ENCODE results near the gene ARPC5. TPM values are rescaled to one million over a fixed set of nuclear protein-coding genes. Genes with fewer than 3 reads are reported as not detected.

Gene ARPC5
- total RNA-seq, 1 donor from 2014 or later, result 191 TPM

DNA sequence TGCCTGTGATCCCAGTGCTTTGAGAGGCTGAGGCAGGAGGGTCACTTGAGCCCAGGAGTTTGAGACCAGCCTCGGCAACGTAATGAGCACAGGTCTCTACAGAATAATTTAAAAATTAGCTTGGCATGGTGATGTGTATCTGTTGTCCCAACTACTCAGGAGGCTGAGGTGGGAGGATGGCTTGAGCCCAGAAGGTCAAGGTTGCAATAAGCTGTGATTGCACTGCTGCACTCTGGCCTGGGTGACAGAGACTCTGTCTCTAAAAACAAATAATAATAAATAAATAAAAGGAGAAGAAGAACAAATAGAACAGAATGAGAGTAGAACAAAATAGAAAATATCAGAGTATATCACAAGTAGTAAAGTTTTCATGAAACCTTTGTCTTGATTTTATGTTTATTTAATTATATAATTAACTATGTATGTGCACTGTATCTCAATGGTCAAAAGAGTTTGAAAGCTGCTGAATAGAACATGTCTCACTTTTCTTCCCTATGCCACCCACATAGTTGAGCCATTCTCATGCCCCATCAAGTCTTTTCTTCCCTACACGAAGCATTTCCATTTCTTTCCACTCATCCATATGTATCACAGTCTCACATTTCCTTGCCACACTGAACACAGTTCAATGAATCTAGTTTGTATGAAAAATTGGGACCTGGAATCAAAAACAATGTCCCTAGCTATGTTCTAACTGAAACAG lies 40.5 kb upstream of the ARPC5 start:
- no peaks in the 10 kb centered on the region for H3K4me1 ChIP-seq
- no peaks in the 10 kb centered on the region for H3K27me3 ChIP-seq (ENCODE audit: low read depth)
- no peak overlapping the region for H3K27ac ChIP-seq
- no peak for DNase-seq
- intact Hi-C loops (cut with DNase I), result no loop called here
- TF ChIP-seq, protein P1, sequence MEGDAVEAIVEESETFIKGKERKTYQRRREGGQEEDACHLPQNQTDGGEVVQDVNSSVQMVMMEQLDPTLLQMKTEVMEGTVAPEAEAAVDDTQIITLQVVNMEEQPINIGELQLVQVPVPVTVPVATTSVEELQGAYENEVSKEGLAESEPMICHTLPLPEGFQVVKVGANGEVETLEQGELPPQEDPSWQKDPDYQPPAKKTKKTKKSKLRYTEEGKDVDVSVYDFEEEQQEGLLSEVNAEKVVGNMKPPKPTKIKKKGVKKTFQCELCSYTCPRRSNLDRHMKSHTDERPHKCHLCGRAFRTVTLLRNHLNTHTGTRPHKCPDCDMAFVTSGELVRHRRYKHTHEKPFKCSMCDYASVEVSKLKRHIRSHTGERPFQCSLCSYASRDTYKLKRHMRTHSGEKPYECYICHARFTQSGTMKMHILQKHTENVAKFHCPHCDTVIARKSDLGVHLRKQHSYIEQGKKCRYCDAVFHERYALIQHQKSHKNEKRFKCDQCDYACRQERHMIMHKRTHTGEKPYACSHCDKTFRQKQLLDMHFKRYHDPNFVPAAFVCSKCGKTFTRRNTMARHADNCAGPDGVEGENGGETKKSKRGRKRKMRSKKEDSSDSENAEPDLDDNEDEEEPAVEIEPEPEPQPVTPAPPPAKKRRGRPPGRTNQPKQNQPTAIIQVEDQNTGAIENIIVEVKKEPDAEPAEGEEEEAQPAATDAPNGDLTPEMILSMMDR (IDR thresholded peaks at IDR 0.05), result no peak
- H3K9me3 ChIP-seq, result no peaks in the 10 kb centered on the region
- no peaks in the 10 kb centered on the region for H3K36me3 ChIP-seq
- no peak overlapping the region for H3K4me3 ChIP-seq
- ATAC-seq, result no peak

DNA sequence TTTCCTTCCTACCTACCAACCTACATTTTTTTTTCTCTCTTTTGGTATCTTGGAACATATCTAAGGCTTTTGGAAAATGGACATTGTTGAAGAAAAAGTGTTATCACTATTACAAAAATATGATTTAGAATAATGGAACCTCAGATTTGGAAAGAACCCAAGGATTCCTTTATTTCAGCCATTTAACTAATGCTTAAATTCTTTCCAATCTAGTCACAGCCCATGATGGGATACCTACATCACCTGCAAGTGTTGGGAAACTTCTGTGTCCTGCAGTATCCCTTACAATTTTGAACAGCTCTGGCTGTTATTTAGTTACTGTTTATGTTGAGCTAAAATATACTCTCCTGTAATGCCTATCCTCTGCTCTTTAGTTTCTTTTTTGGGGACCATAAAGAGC lies 39.8 kb upstream of the ARPC5 start:
- intact Hi-C loops (cut with DNase I), result no loop called here
- Histone ChIP-seq H3K9me3 (no peaks in the 10 kb centered on the region), H3K36me3 (no peaks in the 10 kb centered on the region), H3K27ac (no peak overlapping the region), H3K4me3 (no peak overlapping the region), H3K4me1 (no peaks in the 10 kb centered on the region), H3K27me3 (ENCODE audit: low read depth) (no peaks in the 10 kb centered on the region)
- no peak for DNase-seq
- ATAC-seq, result no peak
- TF ChIP-seq, protein P1 (IDR thresholded peaks at IDR 0.05), result no peak

DNA sequence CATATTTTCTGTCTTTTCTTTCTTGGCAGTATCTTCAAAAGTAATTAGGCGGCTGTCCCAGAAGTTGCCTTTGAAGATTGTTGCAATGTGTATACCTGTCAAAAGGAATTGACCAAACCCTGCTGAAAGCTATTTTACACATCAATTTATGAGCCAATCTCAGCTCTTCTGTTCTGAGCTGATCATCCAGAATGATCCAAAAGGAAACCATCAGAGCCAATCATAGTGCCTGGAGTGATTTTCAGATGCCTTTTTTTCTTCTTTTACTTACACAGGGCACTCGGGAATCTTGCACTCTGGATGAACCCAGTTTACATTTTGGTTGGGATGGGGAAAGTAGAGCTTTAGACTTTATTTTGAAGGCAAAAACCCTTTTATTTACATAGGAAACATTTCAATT lies 39.3 kb upstream of the ARPC5 start:
- H3K4me1 ChIP-seq, result no peaks in the 10 kb centered on the region
- no peak for DNase-seq
- no peak for ATAC-seq

GRCh38 chr1:183674339-183674738 lies 38.8 kb upstream of the ARPC5 start:
- TF ChIP-seq, protein P1 (IDR thresholded peaks at IDR 0.05), result no peak
- intact Hi-C loops (cut with DNase I), result no loop called here
- Histone ChIP-seq H3K27me3 (ENCODE audit: low read depth) (no peaks in the 10 kb centered on the region), H3K4me1 (no peaks in the 10 kb centered on the region), H3K36me3 (no peaks in the 10 kb centered on the region), H3K4me3 (no peak overlapping the region), H3K27ac (no peak overlapping the region), H3K9me3 (no peaks in the 10 kb centered on the region)
- ATAC-seq (no peak), DNase-seq (no peak)

More for the DNA sequence above, 39.3 kb upstream of the ARPC5 start:
- H3K27me3 ChIP-seq (ENCODE audit: low read depth), result no peaks in the 10 kb centered on the region
- TF ChIP-seq, protein P1 (IDR thresholded peaks at IDR 0.05), result no peak
- no peaks in the 10 kb centered on the region for H3K9me3 ChIP-seq
- no peak overlapping the region for H3K27ac ChIP-seq
- intact Hi-C loops (cut with DNase I), result no loop called here
- no peaks in the 10 kb centered on the region for H3K36me3 ChIP-seq
- H3K4me3 ChIP-seq, result no peak overlapping the region

GRCh38 chr1:183673605-183674323 lies 38.2 kb upstream of the ARPC5 start:
- ATAC-seq (no peak), DNase-seq (no peak)
- TF ChIP-seq, protein P1 (IDR thresholded peaks at IDR 0.05), result no peak
- Histone ChIP-seq H3K36me3 (no peaks in the 10 kb centered on the region), H3K4me3 (no peak overlapping the region), H3K9me3 (no peaks in the 10 kb centered on the region), H3K27ac (no peak overlapping the region), H3K4me1 (no peaks in the 10 kb centered on the region), H3K27me3 (ENCODE audit: low read depth) (no peaks in the 10 kb centered on the region)
- intact Hi-C loops (cut with DNase I), result no loop called here

Measured in lower lobe of right lung (tissue), 2 donors.